SK-N-SH treated with all-trans-retinoic acid at 6 μM for 48 hours (cell line): ENCODE data around the gene TMEM18.

ENCODE experiments used
- ARNTL ChIP-seq: fragments of 450-650 bp; formaldehyde crosslinking; IDR thresholded peaks from 2 replicates; pipeline ENCODE4 v1.5.0; 2020; ENCODE audit warnings: low read depth, mild to moderate bottlenecking, moderate library complexity, borderline replicate concordance
- CREB5 ChIP-seq: fragments of 250-450 bp; sonication (Bioruptor Pico); IDR thresholded peaks from 2 replicates; pipeline ENCODE4 v1.5.1; 2020; ENCODE audit warnings: low read depth, mild to moderate bottlenecking, moderate library complexity
- CSRNP3 ChIP-seq: fragments of 250-450 bp; sonication (Bioruptor Pico); IDR thresholded peaks from 2 replicates; pipeline ENCODE4 v1.5.1; 2021; ENCODE audit warnings: mild to moderate bottlenecking, moderate library complexity
- ESRRG ChIP-seq: fragments of 250-450 bp; sonication (Bioruptor Pico); IDR thresholded peaks from 2 replicates; pipeline ENCODE4 v1.6.1; 2021; ENCODE audit warnings: mild to moderate bottlenecking
- GLIS3 ChIP-seq: fragments of 250-450 bp; sonication (Bioruptor Pico); IDR thresholded peaks from 2 replicates; pipeline ENCODE4 v1.5.0; 2020; ENCODE audit warnings: mild to moderate bottlenecking, moderate library complexity
- PATZ1 ChIP-seq: fragments of 250-450 bp; sonication (Bioruptor Pico); IDR thresholded peaks from 2 replicates; pipeline ENCODE4 v1.8.0; 2020; ENCODE audit warnings: mild to moderate bottlenecking, moderate library complexity, borderline replicate concordance
- PPARA ChIP-seq: fragments of 250-450 bp; sonication (Bioruptor Pico); IDR thresholded peaks from 2 replicates; pipeline ENCODE4 v1.5.0; 2020; ENCODE audit warnings: mild to moderate bottlenecking, borderline replicate concordance
- TCF4 ChIP-seq: fragments of 250-450 bp; sonication (Bioruptor Pico); IDR thresholded peaks from 2 replicates; pipeline ENCODE4 v1.8.0; 2021; ENCODE audit warnings: mild to moderate bottlenecking, moderate library complexity, borderline replicate concordance
- ZFP30 ChIP-seq: fragments of 450-650 bp; formaldehyde crosslinking; IDR thresholded peaks from 2 replicates; pipeline ENCODE4 v1.5.0; 2022; ENCODE audit warnings: mild to moderate bottlenecking, moderate library complexity

GRCh38 chr2:634041-634440 lies 43.2 kb downstream of the TMEM18 start:
- TF ChIP-seq ARNTL (CRISPR knock-in tag): no peak
- TF ChIP-seq GLIS3 (CRISPR knock-in tag): no peak
- TF ChIP-seq TCF4 (CRISPR knock-in tag): no peak
- no peak for TF ChIP-seq PATZ1 (CRISPR knock-in tag)
- TF ChIP-seq ZFP30 (CRISPR knock-in tag): no peak
- TF ChIP-seq CSRNP3: no peak
- TF ChIP-seq CREB5: no peak
- no peak for TF ChIP-seq PPARA (CRISPR knock-in tag)
- no peak for TF ChIP-seq ESRRG
